Calu3 (cell line): ENCODE measurements around the gene ERC2. TPM values are rescaled to one million over a fixed set of nuclear protein-coding genes. Genes with fewer than 3 reads are reported as not detected.

Source experiments
- BruUV-seq: library from RNA; stranded (reverse); fragments of 400-500 nt; replicated peaks from 2 replicates; lab custom pipeline; 2021; lab: Mats Ljungman, UMichigan
- CTCF ChIA-PET: fragments of 300-600 bp; sonication (Branson Sonifier 250); formaldehyde crosslinking; loops from one replicate; lab custom pipeline; 2022; ENCODE audit warnings: antibody characterized with exemption; lab: Charles Lee
- DNase-seq: peaks from one replicate; pipeline ENCODE4 v3.0.0; 2022
- H3K27ac Mint-ChIP-seq: one replicate; pipeline ENCODE4 v1.8.0; 2022; ENCODE audit warnings: mixed read lengths; ENCODE audit not compliant: unreplicated experiment
- H3K27me3 Mint-ChIP-seq: one replicate; pipeline ENCODE4 v1.8.0; 2022; ENCODE audit warnings: mixed read lengths; ENCODE audit not compliant: unreplicated experiment
- H3K36me3 Mint-ChIP-seq: one replicate; pipeline ENCODE4 v1.8.0; 2022; ENCODE audit warnings: mild to moderate bottlenecking, moderate library complexity, mixed read lengths; ENCODE audit not compliant: insufficient read depth, unreplicated experiment
- H3K4me1 Mint-ChIP-seq: one replicate; pipeline ENCODE4 v1.8.0; 2022; ENCODE audit warnings: mild to moderate bottlenecking, low read depth, mixed read lengths; ENCODE audit not compliant: unreplicated experiment
- H3K4me3 Mint-ChIP-seq: one replicate; pipeline ENCODE4 v1.8.0; 2022; ENCODE audit warnings: mild to moderate bottlenecking, low read depth, moderate library complexity, mixed read lengths; ENCODE audit not compliant: unreplicated experiment
- H3K9me3 Mint-ChIP-seq: one replicate; pipeline ENCODE4 v1.8.0; 2022; ENCODE audit warnings: low read depth, mixed read lengths; ENCODE audit not compliant: unreplicated experiment
- intact Hi-C: fragments of 100-400 bp; cut with micrococcal nuclease; formaldehyde crosslinking; loops from one replicate; pipeline ENCODE4 v1.10.0; 2022; ENCODE audit not compliant: unreplicated experiment
- total RNA-seq: library from RNA; stranded (reverse); gene quantifications from 2 replicates; pipeline ENCODE4 v1.2.3, GENCODE V29; 2022
- TF ChIP-seq, protein P1 (sequence below): fragments of 200-600 bp; IDR thresholded peaks from one replicate; pipeline ENCODE4 v1.8.0; 2022; ENCODE audit warnings: antibody characterized with exemption; ENCODE audit not compliant: unreplicated experiment

Gene ERC2
- total RNA-seq, 1 experiment from 2014 or later = 0.73 TPM

DNA sequence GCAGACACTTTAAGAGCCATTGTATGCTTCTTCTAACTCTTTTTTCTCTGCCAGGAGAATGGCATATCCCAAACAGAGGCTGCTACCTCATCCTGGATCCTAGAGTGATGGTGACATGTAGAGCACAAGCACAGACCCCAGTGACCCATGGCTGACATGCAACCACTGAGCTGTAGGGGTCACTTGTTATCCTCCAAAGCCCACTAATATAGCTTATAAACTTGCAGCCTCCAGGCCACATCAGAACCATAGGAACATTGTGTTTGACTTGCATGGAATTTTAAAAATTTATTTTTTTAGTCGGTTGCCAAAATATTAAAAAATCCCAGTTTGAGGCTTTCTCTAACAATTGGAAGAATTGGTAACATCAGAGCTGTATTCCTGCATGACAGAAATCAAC is 698.2 kb downstream of the ERC2 start:
- no peak overlapping the region for H3K27ac Mint-ChIP-seq
- BruUV-seq = no TSS peak
- TF ChIP-seq, protein P1, sequence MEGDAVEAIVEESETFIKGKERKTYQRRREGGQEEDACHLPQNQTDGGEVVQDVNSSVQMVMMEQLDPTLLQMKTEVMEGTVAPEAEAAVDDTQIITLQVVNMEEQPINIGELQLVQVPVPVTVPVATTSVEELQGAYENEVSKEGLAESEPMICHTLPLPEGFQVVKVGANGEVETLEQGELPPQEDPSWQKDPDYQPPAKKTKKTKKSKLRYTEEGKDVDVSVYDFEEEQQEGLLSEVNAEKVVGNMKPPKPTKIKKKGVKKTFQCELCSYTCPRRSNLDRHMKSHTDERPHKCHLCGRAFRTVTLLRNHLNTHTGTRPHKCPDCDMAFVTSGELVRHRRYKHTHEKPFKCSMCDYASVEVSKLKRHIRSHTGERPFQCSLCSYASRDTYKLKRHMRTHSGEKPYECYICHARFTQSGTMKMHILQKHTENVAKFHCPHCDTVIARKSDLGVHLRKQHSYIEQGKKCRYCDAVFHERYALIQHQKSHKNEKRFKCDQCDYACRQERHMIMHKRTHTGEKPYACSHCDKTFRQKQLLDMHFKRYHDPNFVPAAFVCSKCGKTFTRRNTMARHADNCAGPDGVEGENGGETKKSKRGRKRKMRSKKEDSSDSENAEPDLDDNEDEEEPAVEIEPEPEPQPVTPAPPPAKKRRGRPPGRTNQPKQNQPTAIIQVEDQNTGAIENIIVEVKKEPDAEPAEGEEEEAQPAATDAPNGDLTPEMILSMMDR = no peak
- DNase-seq = no peak
- H3K4me1 Mint-ChIP-seq = no peaks in the 10 kb centered on the region
- no peak overlapping the region for H3K4me3 Mint-ChIP-seq
- H3K9me3 Mint-ChIP-seq = peaks cover 14% of the 10 kb centered on the region
- intact Hi-C loops = no loop called here
- H3K27me3 Mint-ChIP-seq = no peaks in the 10 kb centered on the region
- CTCF ChIA-PET = no interaction called here
- no peaks in the 10 kb centered on the region for H3K36me3 Mint-ChIP-seq

GRCh38 chr3:55766753-55767152 is 701.5 kb downstream of the ERC2 start:
- intact Hi-C loops = no loop called here
- TF ChIP-seq, protein P1 = no peak
- no peaks in the 10 kb centered on the region for H3K27me3 Mint-ChIP-seq
- H3K4me3 Mint-ChIP-seq = no peak overlapping the region
- no TSS peak for BruUV-seq
- H3K9me3 Mint-ChIP-seq = peaks cover 13% of the 10 kb centered on the region
- no peak for DNase-seq
- CTCF ChIA-PET = interaction anchor here (0.6 kb wide), 1 partner anchor 1001 kb away, joined by 4 read pairs; no protein-coding TSS in a partner anchor
- H3K36me3 Mint-ChIP-seq = no peaks in the 10 kb centered on the region
- H3K27ac Mint-ChIP-seq = no peak overlapping the region
- no peaks in the 10 kb centered on the region for H3K4me1 Mint-ChIP-seq

DNA sequence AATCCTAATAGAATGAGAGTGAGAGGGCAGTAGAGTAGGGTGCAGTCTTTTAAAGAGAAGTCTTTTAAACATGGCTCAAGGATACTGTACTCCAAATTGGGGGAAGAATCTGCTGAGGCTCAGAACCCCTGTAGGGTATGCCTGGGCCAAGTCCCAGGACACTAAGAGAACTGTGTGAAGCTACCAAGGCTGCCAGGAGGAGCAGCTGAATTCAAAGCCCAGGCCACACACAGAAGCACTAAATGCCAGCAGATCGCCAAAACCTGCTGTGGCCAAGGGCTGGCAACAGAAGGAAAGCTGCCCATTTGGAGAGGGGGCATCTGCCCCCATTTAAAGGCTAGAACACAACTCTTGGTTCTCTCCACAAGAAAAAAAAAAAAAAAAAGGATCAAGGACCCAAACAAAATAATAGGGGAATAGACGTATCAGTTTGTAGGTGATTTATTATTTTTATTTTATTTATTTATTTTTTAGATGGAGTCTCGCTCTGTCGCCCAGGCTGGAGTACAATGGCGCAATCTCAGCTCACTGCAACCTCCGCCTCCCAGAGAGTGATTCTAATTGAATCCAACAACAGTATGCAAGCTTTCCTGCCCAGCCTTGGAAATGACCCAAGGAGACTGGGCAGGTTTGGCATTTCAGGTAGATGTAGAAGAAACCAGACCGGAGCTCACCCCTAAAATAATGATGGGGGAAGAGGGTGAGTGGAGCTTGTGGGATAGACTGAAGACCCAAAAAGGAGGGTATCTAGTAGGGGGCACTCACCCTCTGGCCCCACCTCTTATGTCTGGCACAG is 702.2 kb downstream of the ERC2 start:
- H3K4me3 Mint-ChIP-seq = no peak overlapping the region
- CTCF ChIA-PET = interaction anchor here (0.6 kb wide), 1 partner anchor 1002 kb away, joined by 4 read pairs; no protein-coding TSS in a partner anchor
- no peaks in the 10 kb centered on the region for H3K27me3 Mint-ChIP-seq
- no peak for DNase-seq
- TF ChIP-seq, protein P1 = no peak
- BruUV-seq = no TSS peak
- no peak overlapping the region for H3K27ac Mint-ChIP-seq
- intact Hi-C loops = no loop called here
- no peaks in the 10 kb centered on the region for H3K36me3 Mint-ChIP-seq
- H3K4me1 Mint-ChIP-seq = no peaks in the 10 kb centered on the region
- peaks cover 13% of the 10 kb centered on the region for H3K9me3 Mint-ChIP-seq

- no peak for DNase-seq
- H3K36me3 Mint-ChIP-seq = no peaks in the 10 kb centered on the region
- H3K27ac Mint-ChIP-seq = no peak overlapping the region
- BruUV-seq = no TSS peak
- intact Hi-C loops = no loop called here
- CTCF ChIA-PET = no interaction called here
- no peak overlapping the region for H3K4me3 Mint-ChIP-seq
- H3K9me3 Mint-ChIP-seq = peaks cover 17% of the 10 kb centered on the region
- H3K27me3 Mint-ChIP-seq = no peaks in the 10 kb centered on the region
- TF ChIP-seq, protein P1 = no peak
- H3K4me1 Mint-ChIP-seq = no peaks in the 10 kb centered on the region
Measured at GRCh38 chr3:55765398-55765797, 702.9 kb downstream of the ERC2 start.
